SH-SY5Y (cell line): Measurements from ENCODE around the gene MMP17.

Source experiments
- GATA2 ChIP-seq: IDR thresholded peaks from 2 replicates; pipeline ENCODE4 v1.6.1; 2011; ENCODE audit warnings: mild to moderate bottlenecking, low read depth, low read length
- GATA3 ChIP-seq: IDR thresholded peaks from 2 replicates; pipeline ENCODE4 v1.6.1; 2011; ENCODE audit warnings: low read depth, mild to moderate bottlenecking, low read length, moderate library complexity

GRCh38 chr12:131852551-131853299 is 24.5 kb downstream of the MMP17 start:
- no peak for TF ChIP-seq GATA2
- TF ChIP-seq GATA3: no peak
